Measurements from ENCODE around the gene MYT1. TPM values are rescaled to one million over a fixed set of nuclear protein-coding genes. Genes with fewer than 3 reads are reported as not detected.

MYT1 gene
- total RNA-seq, 1 donor from 2014 or later: not detected

GRCh38 chr20:64271636-64272035 lies 107.4 kb downstream of the MYT1 start:
- DNase-seq (ENCODE audit: low read depth): no peak
- no peaks in the 10 kb centered on the region for H3K27me3 ChIP-seq (ENCODE audit: control insufficient read depth, insufficient read depth, low read length)
- no peaks in the 10 kb centered on the region for H3K36me3 ChIP-seq (ENCODE audit: control insufficient read depth, insufficient read depth, low read length)
- H3K4me3 ChIP-seq (ENCODE audit: low read depth, low read length): no peak overlapping the region
- TF ChIP-seq CTCF (IDR thresholded peaks at IDR 0.05; ENCODE audit: insufficient read depth, low read length, poor library complexity, severe bottlenecking): no peak

- Histone ChIP-seq H3K36me3 (ENCODE audit: control insufficient read depth, insufficient read depth, low read length) (no peaks in the 10 kb centered on the region), H3K4me3 (ENCODE audit: low read depth, low read length) (no peak overlapping the region), H3K27me3 (ENCODE audit: control insufficient read depth, insufficient read depth, low read length) (no peaks in the 10 kb centered on the region)
- no peak for TF ChIP-seq CTCF (IDR thresholded peaks at IDR 0.05; ENCODE audit: insufficient read depth, low read length, poor library complexity, severe bottlenecking)
- DNase-seq (ENCODE audit: low read depth): no peak
These were observed 108.9 kb downstream of the MYT1 start for GRCh38 chr20:64273109-64273508.

GRCh38 chr20:64276817-64277216 lies 112.6 kb downstream of the MYT1 start:
- Histone ChIP-seq H3K36me3 (ENCODE audit: control insufficient read depth, insufficient read depth, low read length) (no peaks in the 10 kb centered on the region), H3K4me3 (ENCODE audit: low read depth, low read length) (no peak overlapping the region), H3K27me3 (ENCODE audit: control insufficient read depth, insufficient read depth, low read length) (no peaks in the 10 kb centered on the region)
- no peak for TF ChIP-seq CTCF (IDR thresholded peaks at IDR 0.05; ENCODE audit: insufficient read depth, low read length, poor library complexity, severe bottlenecking)
- no peak for DNase-seq (ENCODE audit: low read depth)

- no peaks in the 10 kb centered on the region for H3K27me3 ChIP-seq (ENCODE audit: control insufficient read depth, insufficient read depth, low read length)
- TF ChIP-seq CTCF (IDR thresholded peaks at IDR 0.05; ENCODE audit: insufficient read depth, low read length, poor library complexity, severe bottlenecking): no peak
- no peak for DNase-seq (ENCODE audit: low read depth)
- H3K4me3 ChIP-seq (ENCODE audit: low read depth, low read length): no peak overlapping the region
- H3K36me3 ChIP-seq (ENCODE audit: control insufficient read depth, insufficient read depth, low read length): no peaks in the 10 kb centered on the region
These were observed 113.5 kb downstream of the MYT1 start for GRCh38 chr20:64277571-64278316.

GRCh38 chr20:64278317-64278681 lies 114.0 kb downstream of the MYT1 start:
- DNase-seq (ENCODE audit: low read depth): no peak
- no peak overlapping the region for H3K4me3 ChIP-seq (ENCODE audit: low read depth, low read length)
- no peaks in the 10 kb centered on the region for H3K27me3 ChIP-seq (ENCODE audit: control insufficient read depth, insufficient read depth, low read length)
- no peak for TF ChIP-seq CTCF (IDR thresholded peaks at IDR 0.05; ENCODE audit: insufficient read depth, low read length, poor library complexity, severe bottlenecking)
- no peaks in the 10 kb centered on the region for H3K36me3 ChIP-seq (ENCODE audit: control insufficient read depth, insufficient read depth, low read length)
